BLaER1 (cell line): ENCODE measurements around the gene LAMTOR2.

ENCODE experiments used
- H3K27ac ChIP-seq: shearing (Covaris generic); formaldehyde crosslinking; 2 replicates; pipeline ENCODE4 v1.8.1; 2022
- H3K27me3 ChIP-seq: shearing (Covaris generic); formaldehyde crosslinking; 2 replicates; pipeline ENCODE4 v1.8.1; 2022
- H3K36me3 ChIP-seq: shearing (Covaris generic); formaldehyde crosslinking; 2 replicates; pipeline ENCODE4 v1.8.1; 2022
- H3K4me1 ChIP-seq: shearing (Covaris generic); formaldehyde crosslinking; 2 replicates; pipeline ENCODE4 v1.8.1; 2022
- H3K4me2 ChIP-seq: shearing (Covaris generic); formaldehyde crosslinking; 2 replicates; pipeline ENCODE4 v1.8.1; 2022
- H3K4me3 ChIP-seq: shearing (Covaris generic); formaldehyde crosslinking; 2 replicates; pipeline ENCODE4 v1.8.1; 2022
- H3K9ac ChIP-seq: shearing (Covaris generic); formaldehyde crosslinking; 2 replicates; pipeline ENCODE4 v1.8.1; 2022
- H3K9me3 ChIP-seq: shearing (Covaris generic); formaldehyde crosslinking; 2 replicates; pipeline ENCODE4 v1.8.1; 2022
- H4K20me1 ChIP-seq: shearing (Covaris generic); formaldehyde crosslinking; 2 replicates; pipeline ENCODE4 v1.8.1; 2022
- Cebpa-rat ChIP-seq: shearing (Covaris generic); IDR thresholded peaks from 2 replicates; pipeline ENCODE4 v1.8.1; 2022

The LAMTOR2 gene

GRCh38 chr1:156073740-156074139 is 19.2 kb downstream of the LAMTOR2 start:
- no peak overlapping the region for H3K27ac ChIP-seq
- H3K27me3 ChIP-seq, result no peaks in the 10 kb centered on the region
- no peak overlapping the region for H3K4me2 ChIP-seq
- peaks cover 73% of the 10 kb centered on the region for H3K4me1 ChIP-seq
- peaks cover 79% of the 10 kb centered on the region for H4K20me1 ChIP-seq
- H3K9me3 ChIP-seq, result no peaks in the 10 kb centered on the region
- H3K36me3 ChIP-seq, result peaks cover 50% of the 10 kb centered on the region
- TF ChIP-seq Cebpa-rat, result no peak
- no peak overlapping the region for H3K4me3 ChIP-seq
- H3K9ac ChIP-seq, result no peak overlapping the region

DNA sequence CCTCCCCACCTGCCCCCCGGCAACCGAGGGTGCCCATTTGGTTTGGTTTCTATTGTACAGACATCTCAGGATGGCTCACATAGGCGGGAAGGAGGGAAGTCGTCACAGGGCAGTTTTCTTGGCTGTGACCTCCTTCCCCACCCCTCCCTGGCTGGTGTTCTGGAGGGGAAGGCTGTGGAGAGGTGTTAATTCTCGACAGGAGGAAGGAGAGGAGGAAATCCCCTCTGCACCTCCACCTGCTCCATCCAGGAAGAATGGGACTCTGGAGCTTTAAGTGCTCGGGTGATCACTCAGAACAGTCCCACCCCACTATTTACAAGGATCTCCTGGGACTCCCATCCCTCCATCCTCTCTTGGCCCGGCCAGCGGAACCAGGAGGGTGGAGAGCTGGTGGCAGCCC is 20.1 kb downstream of the LAMTOR2 start:
- peak overlapping the region; percentile 17; the same call in 1 of the 2 replicates for H3K9ac ChIP-seq
- H3K27me3 ChIP-seq, result no peaks in the 10 kb centered on the region
- H3K36me3 ChIP-seq, result peaks cover 50% of the 10 kb centered on the region
- peak overlapping the region; percentile 81 for H3K4me2 ChIP-seq
- H3K4me3 ChIP-seq, result no peak overlapping the region
- H4K20me1 ChIP-seq, result peaks cover 88% of the 10 kb centered on the region
- H3K27ac ChIP-seq, result no peak overlapping the region
- TF ChIP-seq Cebpa-rat, result no peak
- peaks cover 82% of the 10 kb centered on the region for H3K4me1 ChIP-seq
- H3K9me3 ChIP-seq, result no peaks in the 10 kb centered on the region

DNA sequence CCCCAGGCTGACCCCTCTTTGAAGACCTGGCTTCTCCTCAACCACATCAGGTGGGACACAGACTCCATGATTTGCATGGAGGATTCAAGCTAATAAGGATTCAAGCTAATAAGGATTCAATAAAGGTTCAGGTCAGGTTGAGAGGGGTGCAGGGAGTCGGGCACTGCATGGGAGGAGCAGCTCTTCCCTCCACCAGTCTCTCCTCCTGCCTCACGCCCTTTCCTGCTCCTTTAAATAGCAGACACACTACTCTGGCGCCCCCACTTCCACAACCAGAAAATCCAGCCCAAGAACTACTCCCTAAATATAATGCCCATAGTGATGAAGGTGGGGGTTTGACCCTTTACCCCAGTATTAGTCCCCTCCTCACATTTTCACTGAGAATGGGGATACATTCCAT is 20.6 kb downstream of the LAMTOR2 start:
- Histone ChIP-seq H3K36me3 (peaks cover 50% of the 10 kb centered on the region), H3K4me2 (peak overlapping the region; percentile 81), H3K27me3 (no peaks in the 10 kb centered on the region), H4K20me1 (peaks cover 89% of the 10 kb centered on the region), H3K4me3 (no peak overlapping the region), H3K9ac (peak overlapping the region; percentile 17), H3K4me1 (peaks cover 83% of the 10 kb centered on the region), H3K27ac (no peak overlapping the region), H3K9me3 (no peaks in the 10 kb centered on the region)
- no peak for TF ChIP-seq Cebpa-rat

DNA sequence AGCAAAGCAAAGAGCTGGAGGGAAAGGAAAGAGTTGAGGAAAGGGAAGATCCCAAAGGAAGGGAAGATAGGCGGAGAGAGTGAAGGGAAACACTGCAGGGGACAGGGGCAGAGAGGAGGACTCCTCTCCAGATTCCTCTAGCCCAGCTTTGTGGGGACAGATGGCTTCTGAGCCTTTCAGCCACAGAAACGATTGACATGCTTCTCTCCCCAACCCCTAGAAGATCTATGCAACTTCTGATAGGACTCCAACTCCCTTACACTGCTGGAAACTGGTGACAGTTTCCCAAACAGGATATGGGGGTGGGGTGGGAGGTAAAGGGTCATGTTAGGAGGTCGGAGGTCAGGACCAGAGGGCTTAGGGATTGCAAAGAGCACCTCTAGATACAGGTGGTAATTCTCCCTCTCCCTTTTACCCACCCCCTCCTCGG is 21.2 kb downstream of the LAMTOR2 start:
- Histone ChIP-seq H3K4me1 (peaks cover 83% of the 10 kb centered on the region), H3K9me3 (no peaks in the 10 kb centered on the region), H4K20me1 (peaks cover 95% of the 10 kb centered on the region), H3K36me3 (peaks cover 50% of the 10 kb centered on the region), H3K4me3 (no peak overlapping the region), H3K9ac (peak overlapping the region; percentile 17; the same call in 1 of the 2 replicates), H3K4me2 (peak overlapping the region; percentile 81), H3K27me3 (no peaks in the 10 kb centered on the region), H3K27ac (0 out of 2 replicates have a peak overlapping the region, but pooled peaks have one; percentile 41)
- no peak for TF ChIP-seq Cebpa-rat

DNA sequence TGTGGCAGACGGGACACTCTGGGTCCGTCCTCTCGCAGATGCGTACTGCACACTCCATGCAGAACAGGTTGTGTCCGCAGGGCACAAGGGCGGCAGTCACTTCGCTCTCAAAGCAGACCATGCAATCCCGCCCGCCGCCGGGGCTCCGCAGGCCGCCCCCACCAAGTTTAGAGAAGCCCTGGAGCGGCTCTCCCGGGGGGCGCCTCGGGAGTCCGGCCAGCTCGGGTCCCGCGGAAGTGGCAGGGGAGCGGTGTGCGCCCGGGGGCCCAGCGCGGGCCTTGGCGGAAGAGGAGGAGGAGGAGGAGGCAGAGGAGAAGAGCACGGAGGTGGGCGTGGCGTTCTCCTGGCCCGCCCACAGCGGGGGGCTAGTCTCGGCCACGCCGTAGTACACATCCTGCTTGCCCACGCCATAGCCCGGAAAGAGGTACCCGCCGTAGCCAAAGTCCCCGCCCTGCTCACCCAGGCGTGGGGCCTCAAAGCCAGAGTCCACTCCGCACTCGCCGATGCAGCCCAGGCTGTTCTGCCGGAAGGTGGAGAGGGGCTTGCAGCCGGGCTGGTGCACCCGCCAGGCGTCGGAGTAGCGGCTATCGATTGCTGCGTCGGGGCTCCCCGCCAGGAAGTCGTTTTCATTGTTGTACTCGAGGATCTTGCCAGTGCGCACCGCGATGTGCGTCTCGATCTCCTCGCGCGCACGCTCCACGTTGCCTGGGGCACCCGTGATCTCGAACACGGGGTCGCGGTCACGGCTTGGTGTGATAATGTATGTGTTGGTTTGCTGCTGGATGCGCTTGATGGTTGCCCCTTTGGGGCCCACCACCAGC is 22.2 kb downstream of the LAMTOR2 start:
- H3K4me1 ChIP-seq, result peaks cover 76% of the 10 kb centered on the region
- no peaks in the 10 kb centered on the region for H3K9me3 ChIP-seq
- H3K36me3 ChIP-seq, result peaks cover 50% of the 10 kb centered on the region
- no peaks in the 10 kb centered on the region for H3K27me3 ChIP-seq
- peaks cover 89% of the 10 kb centered on the region for H4K20me1 ChIP-seq
- peak overlapping the region; percentile 41; the same call in 1 of the 2 replicates for H3K27ac ChIP-seq
- peak overlapping the region; percentile 81 for H3K4me2 ChIP-seq
- TF ChIP-seq Cebpa-rat, result no peak
- peak overlapping the region; percentile 17 for H3K9ac ChIP-seq
- peak overlapping the region; percentile 50 for H3K4me3 ChIP-seq

GRCh38 chr1:156077430-156077760 is 22.8 kb downstream of the LAMTOR2 start:
- H3K27ac ChIP-seq, result no peak overlapping the region
- no peak overlapping the region for H3K9ac ChIP-seq
- H3K4me2 ChIP-seq, result peak overlapping the region; percentile 81
- H4K20me1 ChIP-seq, result peaks cover 86% of the 10 kb centered on the region
- H3K27me3 ChIP-seq, result no peaks in the 10 kb centered on the region
- no peaks in the 10 kb centered on the region for H3K9me3 ChIP-seq
- no peak overlapping the region for H3K4me3 ChIP-seq
- TF ChIP-seq Cebpa-rat, result no peak
- H3K4me1 ChIP-seq, result peaks cover 74% of the 10 kb centered on the region
- H3K36me3 ChIP-seq, result peaks cover 48% of the 10 kb centered on the region

GRCh38 chr1:156078728-156079127 is 24.1 kb downstream of the LAMTOR2 start:
- TF ChIP-seq Cebpa-rat, result no peak
- Histone ChIP-seq H3K4me3 (no peak overlapping the region), H3K9ac (peak overlapping the region; percentile 47), H3K36me3 (peaks cover 36% of the 10 kb centered on the region), H3K27ac (peak overlapping the region; percentile 19; the same call in 1 of the 2 replicates), H3K9me3 (no peaks in the 10 kb centered on the region), H3K4me1 (peaks cover 75% of the 10 kb centered on the region), H3K27me3 (no peaks in the 10 kb centered on the region), H4K20me1 (peaks cover 74% of the 10 kb centered on the region), H3K4me2 (peak overlapping the region; percentile 90)

DNA sequence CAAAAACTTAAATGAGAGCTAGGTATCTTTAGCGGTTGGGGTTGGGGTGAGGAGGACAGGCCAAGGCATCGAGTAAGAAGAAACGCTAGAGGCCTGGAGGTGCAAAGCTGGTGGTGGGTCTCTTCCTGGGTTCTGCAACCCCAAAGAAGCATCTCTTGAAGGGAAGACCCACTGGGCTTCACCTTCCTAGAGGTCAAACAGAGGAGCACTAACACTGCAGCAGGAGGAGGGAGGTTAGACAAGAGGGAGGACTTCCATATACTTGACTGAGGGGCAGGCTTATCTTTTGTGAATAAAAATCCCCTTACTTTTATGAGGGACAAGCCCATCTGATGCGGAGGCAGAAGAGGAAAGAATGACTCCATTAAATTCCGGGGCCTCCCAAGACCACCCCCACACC is 25.2 kb downstream of the LAMTOR2 start:
- peak overlapping the region; percentile 90 for H3K4me2 ChIP-seq
- peaks cover 83% of the 10 kb centered on the region for H3K4me1 ChIP-seq

GRCh38 chr1:156080241-156080862 is 25.8 kb downstream of the LAMTOR2 start:
- peaks cover 23% of the 10 kb centered on the region for H3K36me3 ChIP-seq
- peak overlapping the region; percentile 88 for H3K4me3 ChIP-seq
- H3K27ac ChIP-seq, result peak overlapping the region; percentile 87; the same call in 1 of the 2 replicates
- H3K9me3 ChIP-seq, result no peaks in the 10 kb centered on the region
- TF ChIP-seq Cebpa-rat, result no peak
- H3K27me3 ChIP-seq, result no peaks in the 10 kb centered on the region
- H3K4me1 ChIP-seq, result peaks cover 81% of the 10 kb centered on the region
- H3K9ac ChIP-seq, result peak overlapping the region; percentile 91
- H4K20me1 ChIP-seq, result peaks cover 68% of the 10 kb centered on the region
- H3K4me2 ChIP-seq, result peak overlapping the region; percentile 90

More for the DNA sequence above, 25.2 kb downstream of the LAMTOR2 start:
- Histone ChIP-seq H3K36me3 (peaks cover 29% of the 10 kb centered on the region), H3K4me3 (peak overlapping the region; percentile 88), H4K20me1 (peaks cover 69% of the 10 kb centered on the region), H3K27ac (peak overlapping the region; percentile 87; the same call in 1 of the 2 replicates), H3K9me3 (no peaks in the 10 kb centered on the region), H3K9ac (peak overlapping the region; percentile 91; the same call in 1 of the 2 replicates), H3K27me3 (no peaks in the 10 kb centered on the region)
- TF ChIP-seq Cebpa-rat, result no peak

DNA sequence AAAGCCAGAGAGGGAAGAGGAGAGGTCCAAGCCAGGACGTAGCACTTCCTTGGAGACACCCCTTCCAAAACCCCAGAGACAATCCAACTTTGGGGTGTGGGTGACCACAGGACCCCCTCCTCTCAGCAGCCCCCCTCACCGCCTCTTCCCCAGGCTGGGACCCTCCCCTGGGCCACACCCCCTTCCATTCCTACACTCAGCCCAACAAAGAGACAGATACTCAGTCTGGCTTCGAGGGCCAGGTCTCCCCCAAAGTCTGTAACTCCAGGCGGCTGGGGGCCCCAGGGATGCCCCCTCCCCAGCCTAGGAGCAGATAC is 26.2 kb downstream of the LAMTOR2 start:
- Histone ChIP-seq H3K36me3 (peaks cover 19% of the 10 kb centered on the region), H3K9ac (peak overlapping the region; percentile 91), H3K4me1 (peaks cover 79% of the 10 kb centered on the region), H3K4me2 (peak overlapping the region; percentile 90), H3K27ac (peak overlapping the region; percentile 87), H4K20me1 (peaks cover 63% of the 10 kb centered on the region), H3K27me3 (no peaks in the 10 kb centered on the region), H3K4me3 (peak overlapping the region; percentile 88), H3K9me3 (no peaks in the 10 kb centered on the region)
- TF ChIP-seq Cebpa-rat, result no peak
